Measurements from ENCODE around the gene MPDZ.

Gene MPDZ

DNA sequence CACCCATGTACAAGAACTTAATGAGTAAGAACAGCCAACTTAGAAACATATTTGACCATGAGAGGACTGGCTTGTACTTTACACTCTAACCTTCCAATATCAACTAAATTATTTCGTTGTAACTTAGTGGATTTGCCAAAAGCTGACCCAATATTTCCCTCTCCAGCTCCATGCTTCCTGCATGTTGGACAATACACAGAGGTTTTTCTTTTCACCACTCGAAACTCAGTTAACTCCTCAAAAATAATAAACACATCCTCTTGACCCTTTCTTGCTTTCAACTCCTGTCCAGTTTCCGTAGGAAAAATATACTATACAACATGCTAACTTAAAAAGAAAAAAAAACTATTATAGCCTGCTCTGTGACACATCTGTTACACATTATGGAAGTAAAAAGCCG is 188.9 kb downstream of the MPDZ start:
- in situ Hi-C loops (cut with MboI; ENCODE audit: low sequenced_read_pairs), result no loop called here

GRCh38 chr9:13089666-13090065 is 189.8 kb downstream of the MPDZ start:
- in situ Hi-C loops (cut with MboI; ENCODE audit: low sequenced_read_pairs), result no loop called here

DNA sequence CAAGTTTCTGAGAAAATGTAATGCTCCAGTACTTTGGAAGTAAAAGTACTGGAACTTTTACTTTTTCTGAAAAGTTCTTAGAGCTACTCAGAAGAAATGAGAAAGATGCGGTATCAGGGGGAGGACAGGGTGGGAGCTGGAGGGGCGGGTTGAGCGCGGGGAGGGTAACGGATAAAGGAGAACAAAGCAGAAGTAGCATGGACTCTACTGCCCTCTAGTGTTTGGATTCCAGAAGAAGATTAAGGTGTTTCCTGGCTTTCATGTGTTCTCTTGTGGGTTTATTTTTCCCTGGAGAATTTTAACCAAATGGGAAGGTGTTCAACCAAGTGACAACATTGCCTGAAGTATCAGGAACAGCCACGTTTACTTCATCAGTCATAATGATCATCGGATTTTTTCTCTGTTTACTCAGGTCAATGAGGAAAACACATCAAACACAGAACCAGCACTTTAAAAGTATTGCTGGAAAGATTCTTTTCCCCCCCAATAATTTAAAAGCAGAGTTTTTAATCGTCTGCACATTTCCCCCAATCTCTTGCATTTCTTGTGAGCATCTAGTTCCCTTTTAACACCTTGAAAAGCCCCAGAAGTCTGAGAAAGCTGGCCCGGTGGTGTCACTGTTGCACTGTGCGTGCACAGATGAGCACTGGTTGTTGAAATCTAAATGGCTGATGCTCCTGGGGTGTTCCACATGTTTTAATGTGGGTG is 190.6 kb downstream of the MPDZ start:
- in situ Hi-C loops (cut with MboI; ENCODE audit: low sequenced_read_pairs), result no loop called here

DNA sequence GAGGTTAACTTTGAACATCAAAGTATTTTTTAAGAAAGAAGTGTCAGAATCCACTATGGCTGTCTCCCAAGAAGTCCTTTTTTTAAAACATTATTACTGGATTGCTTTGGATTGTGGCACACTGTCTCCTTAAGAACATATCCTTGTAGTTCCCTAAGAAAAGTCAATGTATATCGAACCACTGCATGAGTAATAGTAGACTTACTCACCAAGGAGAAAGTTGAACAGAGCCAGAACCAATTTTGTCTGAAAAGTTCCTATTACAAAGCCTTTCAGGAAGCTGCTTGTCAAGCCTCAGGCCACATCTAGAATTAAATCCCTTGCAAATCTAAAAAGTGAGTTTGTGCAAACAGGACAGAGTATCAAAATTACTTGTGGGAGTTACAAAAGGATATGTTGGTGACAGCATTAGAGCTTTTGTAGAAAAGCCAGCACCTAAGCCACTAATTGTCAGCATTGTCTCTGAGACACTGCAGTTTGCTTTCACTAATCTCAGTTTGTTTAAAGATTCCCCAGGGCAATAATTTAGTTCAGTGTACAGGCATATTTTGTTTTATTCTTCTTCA is 195.4 kb downstream of the MPDZ start:
- in situ Hi-C loops (cut with MboI; ENCODE audit: low sequenced_read_pairs), result no loop called here

DNA sequence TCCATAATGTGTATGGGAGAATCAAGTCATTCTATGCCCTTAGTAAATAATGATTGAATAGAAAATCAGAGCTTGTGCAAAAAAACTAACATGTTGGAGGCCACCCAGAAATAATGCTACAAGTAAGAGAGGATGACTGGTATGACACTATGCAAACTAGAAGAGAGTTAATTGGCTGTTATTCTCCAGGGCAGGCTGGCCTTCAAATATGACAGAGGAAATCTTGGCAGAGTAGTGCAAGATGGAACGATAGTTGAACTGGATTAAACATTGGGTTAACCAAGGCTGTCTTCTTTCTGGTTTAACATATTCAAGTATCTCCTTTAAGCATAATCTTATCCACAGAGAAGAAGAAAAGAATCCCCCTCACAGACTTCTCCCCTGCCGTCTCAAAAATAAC is 196.1 kb downstream of the MPDZ start:
- in situ Hi-C loops (cut with MboI; ENCODE audit: low sequenced_read_pairs), result no loop called here

GRCh38 chr9:13082796-13083195 is 196.7 kb downstream of the MPDZ start:
- in situ Hi-C loops (cut with MboI; ENCODE audit: low sequenced_read_pairs), result no loop called here

GRCh38 chr9:13078164-13078563 is 201.3 kb downstream of the MPDZ start:
- in situ Hi-C loops (cut with MboI; ENCODE audit: low sequenced_read_pairs), result no loop called here

- in situ Hi-C loops (cut with MboI; ENCODE audit: low sequenced_read_pairs), result no loop called here
Measured at GRCh38 chr9:13076616-13077015, 202.9 kb downstream of the MPDZ start.

- in situ Hi-C loops (cut with MboI; ENCODE audit: low sequenced_read_pairs), result no loop called here
Measured at GRCh38 chr9:13071921-13072320, 207.6 kb downstream of the MPDZ start.

DNA sequence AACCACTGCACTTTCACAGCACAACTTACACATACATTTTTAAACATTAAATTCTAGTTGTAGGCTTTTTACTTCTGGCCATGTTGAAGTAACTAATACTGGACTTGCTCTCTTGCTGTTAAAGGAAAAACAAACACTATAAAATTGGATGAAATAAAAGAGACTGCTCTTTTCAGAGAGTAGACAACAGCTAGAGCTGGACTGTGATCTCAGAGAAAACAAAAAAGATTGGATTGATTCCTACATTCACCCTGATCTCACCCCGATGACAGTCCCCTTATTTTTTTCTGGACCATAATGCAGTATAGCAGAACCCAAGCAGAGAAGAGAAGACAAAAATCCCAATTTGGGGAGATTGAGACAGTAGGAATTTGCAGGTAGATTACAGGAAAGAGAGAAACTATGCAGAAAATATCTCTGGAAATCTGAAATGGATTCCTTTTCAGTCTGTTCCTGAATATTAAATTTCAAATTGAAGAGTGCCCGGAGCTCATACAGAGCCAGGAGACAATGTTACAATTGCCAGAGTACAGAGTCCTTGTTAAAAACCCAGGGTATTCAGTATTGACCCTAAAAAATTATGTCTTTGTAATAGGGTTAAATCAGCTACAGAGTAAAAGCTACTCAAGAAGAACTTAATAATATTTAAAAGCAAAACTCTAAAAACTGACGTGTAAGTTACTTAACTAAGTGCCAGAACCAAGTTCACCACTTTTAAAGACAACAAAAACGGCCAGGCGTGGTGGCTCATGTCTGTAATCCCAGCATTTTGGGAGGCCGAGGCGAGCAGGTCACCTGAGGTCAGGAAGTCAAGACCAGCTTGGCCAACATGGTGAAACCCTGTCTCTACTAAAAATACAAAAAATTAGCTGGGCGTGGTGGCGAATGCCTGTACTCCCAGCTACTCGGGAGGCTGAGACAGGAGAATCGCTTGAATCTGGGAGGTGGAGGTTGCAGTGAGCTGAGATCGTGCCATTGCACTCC is 208.6 kb downstream of the MPDZ start:
- in situ Hi-C loops (cut with MboI; ENCODE audit: low sequenced_read_pairs), result no loop called here

- in situ Hi-C loops (cut with MboI; ENCODE audit: low sequenced_read_pairs), result no loop called here
Measured at GRCh38 chr9:13069498-13069897, 210.0 kb downstream of the MPDZ start.

- in situ Hi-C loops (cut with MboI; ENCODE audit: low sequenced_read_pairs), result no loop called here
Measured at GRCh38 chr9:13064676-13065075, 214.8 kb downstream of the MPDZ start.

- in situ Hi-C loops (cut with MboI; ENCODE audit: low sequenced_read_pairs), result no loop called here
Measured at GRCh38 chr9:13063880-13064459, 215.5 kb downstream of the MPDZ start.

- in situ Hi-C loops (cut with MboI; ENCODE audit: low sequenced_read_pairs), result no loop called here
Measured at GRCh38 chr9:13061390-13061789, 218.1 kb downstream of the MPDZ start.

Data from HL-60/S4 treated with phorbol 12-myristate 13-acetate at 8.2 ng/mL for 4 days and 3 days (cell line).